ENCODE measurements around the gene STAB1.

Gene STAB1

GRCh38 chr3:52511509-52511908 lies 16.4 kb downstream of the STAB1 start:
- no peak overlapping the region for H3K4me3 ChIP-seq (replicated peaks; ENCODE audit: low read depth, low read length)
- no peak for TF ChIP-seq CTCF (IDR thresholded peaks at IDR 0.05; ENCODE audit: low read length, missing control alignments)
- no peak for DNase-seq (ENCODE audit: low read depth)

- no peak overlapping the region for H3K4me3 ChIP-seq (replicated peaks; ENCODE audit: low read depth, low read length)
- no peak for TF ChIP-seq CTCF (IDR thresholded peaks at IDR 0.05; ENCODE audit: low read length, missing control alignments)
- DNase-seq (ENCODE audit: low read depth), result no peak
These were observed 17.0 kb downstream of the STAB1 start for GRCh38 chr3:52512105-52512504.

GRCh38 chr3:52512727-52513126 lies 17.6 kb downstream of the STAB1 start:
- no peak for TF ChIP-seq CTCF (IDR thresholded peaks at IDR 0.05; ENCODE audit: low read length, missing control alignments)
- no peak for DNase-seq (ENCODE audit: low read depth)
- H3K4me3 ChIP-seq (replicated peaks; ENCODE audit: low read depth, low read length), result no peak overlapping the region

GRCh38 chr3:52513281-52513680 lies 18.1 kb downstream of the STAB1 start:
- DNase-seq (ENCODE audit: low read depth), result no peak
- no peak overlapping the region for H3K4me3 ChIP-seq (replicated peaks; ENCODE audit: low read depth, low read length)
- no peak for TF ChIP-seq CTCF (IDR thresholded peaks at IDR 0.05; ENCODE audit: low read length, missing control alignments)

- DNase-seq (ENCODE audit: low read depth), result no peak
- H3K4me3 ChIP-seq (replicated peaks; ENCODE audit: low read depth, low read length), result no peak overlapping the region
- no peak for TF ChIP-seq CTCF (IDR thresholded peaks at IDR 0.05; ENCODE audit: low read length, missing control alignments)
These were observed 19.4 kb downstream of the STAB1 start for GRCh38 chr3:52514576-52514975.

- H3K4me3 ChIP-seq (replicated peaks; ENCODE audit: low read depth, low read length), result no peak overlapping the region
- DNase-seq (ENCODE audit: low read depth), result no peak
- no peak for TF ChIP-seq CTCF (IDR thresholded peaks at IDR 0.05; ENCODE audit: low read length, missing control alignments)
These were observed 20.1 kb downstream of the STAB1 start for GRCh38 chr3:52515192-52515591.

GRCh38 chr3:52516509-52517195 lies 21.5 kb downstream of the STAB1 start:
- DNase-seq (ENCODE audit: low read depth), result no peak
- no peak for TF ChIP-seq CTCF (IDR thresholded peaks at IDR 0.05; ENCODE audit: low read length, missing control alignments)
- no peak overlapping the region for H3K4me3 ChIP-seq (replicated peaks; ENCODE audit: low read depth, low read length)

Data from fibroblast of pulmonary artery (primary cell).